DND-41 (cell line): ENCODE results near the gene TNXB.

Experiments used
- ATAC-seq: fragments of 200-7000 bp; cut with Tn5 transposase; 3 replicates; pipeline ENCODE4 v1.9.1; 2021; ENCODE audit warnings: low read depth; ENCODE audit not compliant: insufficient read depth
- DNase-seq: peaks from one replicate; pipeline ENCODE4 v3.0.0-alpha.2; 2020
- H2AFZ ChIP-seq: 2 replicates; pipeline ENCODE4 v1.6.0; 2012; ENCODE audit warnings: low read depth, low read length
- H3K27ac ChIP-seq: 2 replicates; pipeline ENCODE4 v1.5.1; 2012; ENCODE audit warnings: low read length, inconsistent platforms
- H3K27me3 ChIP-seq: fragments of 200-600 bp; sonication (generic); 2 replicates; pipeline ENCODE4 v1.6.0; 2012; ENCODE audit warnings: low read length, mild to moderate bottlenecking, inconsistent platforms; ENCODE audit not compliant: insufficient read depth, poor library complexity
- H3K36me3 ChIP-seq: 2 replicates; pipeline ENCODE4 v1.5.1; 2012; ENCODE audit warnings: low read length, inconsistent platforms; ENCODE audit not compliant: insufficient read depth
- H3K4me1 ChIP-seq: 2 replicates; pipeline ENCODE4 v1.5.1; 2012; ENCODE audit warnings: mild to moderate bottlenecking, low read length; ENCODE audit not compliant: insufficient read depth
- H3K4me2 ChIP-seq: 2 replicates; pipeline ENCODE4 v1.6.0; 2012; ENCODE audit warnings: mild to moderate bottlenecking, moderate library complexity, low read length, inconsistent platforms; ENCODE audit not compliant: insufficient read depth
- H3K4me3 ChIP-seq, 2 experiments: fragments of 200-600 bp in 1 of 2; shearing (Covaris generic) in 1 of 2; 2 replicates each; pipeline ENCODE4 v1.5.1; 2012 to 2016; ENCODE audit warnings: inconsistent platforms in 2 of 2, low read length in 2 of 2, mild to moderate bottlenecking in 2 of 2, low read depth in 1 of 2, moderate library complexity in 1 of 2
- H3K79me2 ChIP-seq: 2 replicates; pipeline ENCODE4 v1.6.0; 2012; ENCODE audit warnings: low read length, inconsistent platforms; ENCODE audit not compliant: insufficient read depth
- H3K9ac ChIP-seq: 2 replicates; pipeline ENCODE4 v1.6.0; 2012; ENCODE audit warnings: low read depth, mild to moderate bottlenecking, inconsistent platforms, low read length, moderate library complexity
- H3K9me3 ChIP-seq: 2 replicates; pipeline ENCODE4 v1.5.1; 2012; ENCODE audit warnings: low read length, moderate library complexity, mild to moderate bottlenecking, inconsistent platforms; ENCODE audit not compliant: insufficient read depth, severe bottlenecking
- H4K20me1 ChIP-seq: 2 replicates; pipeline ENCODE4 v1.6.0; 2012; ENCODE audit warnings: low read length; ENCODE audit not compliant: insufficient read depth
- EZH2 ChIP-seq: IDR thresholded peaks from 3 replicates; pipeline ENCODE4 v1.6.1; 2012; ENCODE audit warnings: borderline replicate concordance, low read depth, mild to moderate bottlenecking, moderate library complexity, low read length, inconsistent platforms; ENCODE audit not compliant: severe bottlenecking
- TF ChIP-seq, protein P1 (sequence below): IDR thresholded peaks from 2 replicates; pipeline ENCODE4 v1.5.1; 2012; ENCODE audit warnings: borderline replicate concordance, low read length, moderate library complexity, mild to moderate bottlenecking; ENCODE audit not compliant: poor library complexity, severe bottlenecking; ENCODE audit errors: extremely low read depth

Gene TNXB

DNA sequence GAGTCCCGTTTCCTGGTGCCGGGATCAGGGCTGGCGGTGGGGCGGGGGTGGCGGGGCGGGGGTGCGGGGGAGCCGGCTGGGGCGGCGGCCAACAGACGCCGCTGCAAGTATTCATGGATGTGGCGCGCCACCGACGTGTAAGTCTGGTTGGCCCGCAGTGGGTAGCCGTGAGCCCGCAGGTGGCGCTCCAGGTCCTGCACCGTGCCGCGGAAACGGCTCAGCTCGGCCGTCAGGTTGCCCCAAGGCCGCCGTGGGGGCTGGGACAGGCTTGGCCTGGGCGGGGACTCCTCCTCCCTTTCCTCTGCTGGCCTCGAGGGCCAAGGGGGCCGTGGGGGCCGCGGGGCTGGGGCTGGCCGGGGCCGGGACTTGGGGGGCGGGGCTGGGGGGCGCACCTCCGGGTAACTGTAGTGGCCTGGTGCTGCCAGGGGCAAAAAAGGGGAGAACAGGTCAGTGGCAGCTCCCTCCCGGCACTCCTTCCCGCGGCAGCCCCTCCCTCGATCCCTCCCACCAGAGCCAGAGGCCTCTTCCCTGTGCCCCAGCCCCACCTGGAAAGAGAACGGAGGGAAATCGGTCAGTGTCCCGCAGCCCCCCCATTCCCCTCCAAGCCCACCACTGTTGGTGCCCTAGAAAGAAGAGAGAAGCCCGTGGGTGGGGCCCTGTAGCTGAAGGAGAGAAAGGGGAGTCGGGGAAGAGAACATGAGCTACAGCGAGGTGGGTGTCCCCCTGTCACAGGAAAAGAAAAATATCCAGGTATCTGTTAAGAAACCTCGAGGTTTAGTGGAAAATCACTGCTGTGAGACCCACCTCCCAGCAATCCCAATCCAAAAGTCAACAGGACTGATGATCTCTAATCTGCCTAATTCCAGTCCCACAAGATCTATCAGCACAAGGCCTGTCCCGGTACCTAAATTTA lies 21.3 kb downstream of the TNXB start:
- Histone ChIP-seq H3K79me2 (no peaks in the 10 kb centered on the region), H3K27me3 (peaks cover 4% of the 10 kb centered on the region), H2AFZ (no peak overlapping the region), H3K9me3 (no peaks in the 10 kb centered on the region), H3K4me1 (no peaks in the 10 kb centered on the region), H3K9ac (no peak overlapping the region), H4K20me1 (no peaks in the 10 kb centered on the region), H3K4me2 (no peak overlapping the region), H3K36me3 (no peaks in the 10 kb centered on the region), H3K4me3 (no peak overlapping the region), H3K27ac (no peak overlapping the region)
- ATAC-seq (no peak), DNase-seq (no peak)
- no peak for TF ChIP-seq EZH2
- TF ChIP-seq, protein P1, sequence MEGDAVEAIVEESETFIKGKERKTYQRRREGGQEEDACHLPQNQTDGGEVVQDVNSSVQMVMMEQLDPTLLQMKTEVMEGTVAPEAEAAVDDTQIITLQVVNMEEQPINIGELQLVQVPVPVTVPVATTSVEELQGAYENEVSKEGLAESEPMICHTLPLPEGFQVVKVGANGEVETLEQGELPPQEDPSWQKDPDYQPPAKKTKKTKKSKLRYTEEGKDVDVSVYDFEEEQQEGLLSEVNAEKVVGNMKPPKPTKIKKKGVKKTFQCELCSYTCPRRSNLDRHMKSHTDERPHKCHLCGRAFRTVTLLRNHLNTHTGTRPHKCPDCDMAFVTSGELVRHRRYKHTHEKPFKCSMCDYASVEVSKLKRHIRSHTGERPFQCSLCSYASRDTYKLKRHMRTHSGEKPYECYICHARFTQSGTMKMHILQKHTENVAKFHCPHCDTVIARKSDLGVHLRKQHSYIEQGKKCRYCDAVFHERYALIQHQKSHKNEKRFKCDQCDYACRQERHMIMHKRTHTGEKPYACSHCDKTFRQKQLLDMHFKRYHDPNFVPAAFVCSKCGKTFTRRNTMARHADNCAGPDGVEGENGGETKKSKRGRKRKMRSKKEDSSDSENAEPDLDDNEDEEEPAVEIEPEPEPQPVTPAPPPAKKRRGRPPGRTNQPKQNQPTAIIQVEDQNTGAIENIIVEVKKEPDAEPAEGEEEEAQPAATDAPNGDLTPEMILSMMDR: no peak

GRCh38 chr6:32086661-32087573 lies 22.2 kb downstream of the TNXB start:
- H3K27ac ChIP-seq: no peak overlapping the region
- H3K9ac ChIP-seq: no peak overlapping the region
- H3K4me1 ChIP-seq: no peaks in the 10 kb centered on the region
- no peaks in the 10 kb centered on the region for H3K79me2 ChIP-seq
- H4K20me1 ChIP-seq: no peaks in the 10 kb centered on the region
- H3K4me3 ChIP-seq: no peak overlapping the region
- no peak overlapping the region for H3K4me2 ChIP-seq
- ATAC-seq: no peak
- TF ChIP-seq, protein P1: no peak
- no peak for TF ChIP-seq EZH2
- no peaks in the 10 kb centered on the region for H3K36me3 ChIP-seq
- no peak overlapping the region for H2AFZ ChIP-seq
- no peak for DNase-seq
- peaks cover 6% of the 10 kb centered on the region for H3K27me3 ChIP-seq
- no peaks in the 10 kb centered on the region for H3K9me3 ChIP-seq

DNA sequence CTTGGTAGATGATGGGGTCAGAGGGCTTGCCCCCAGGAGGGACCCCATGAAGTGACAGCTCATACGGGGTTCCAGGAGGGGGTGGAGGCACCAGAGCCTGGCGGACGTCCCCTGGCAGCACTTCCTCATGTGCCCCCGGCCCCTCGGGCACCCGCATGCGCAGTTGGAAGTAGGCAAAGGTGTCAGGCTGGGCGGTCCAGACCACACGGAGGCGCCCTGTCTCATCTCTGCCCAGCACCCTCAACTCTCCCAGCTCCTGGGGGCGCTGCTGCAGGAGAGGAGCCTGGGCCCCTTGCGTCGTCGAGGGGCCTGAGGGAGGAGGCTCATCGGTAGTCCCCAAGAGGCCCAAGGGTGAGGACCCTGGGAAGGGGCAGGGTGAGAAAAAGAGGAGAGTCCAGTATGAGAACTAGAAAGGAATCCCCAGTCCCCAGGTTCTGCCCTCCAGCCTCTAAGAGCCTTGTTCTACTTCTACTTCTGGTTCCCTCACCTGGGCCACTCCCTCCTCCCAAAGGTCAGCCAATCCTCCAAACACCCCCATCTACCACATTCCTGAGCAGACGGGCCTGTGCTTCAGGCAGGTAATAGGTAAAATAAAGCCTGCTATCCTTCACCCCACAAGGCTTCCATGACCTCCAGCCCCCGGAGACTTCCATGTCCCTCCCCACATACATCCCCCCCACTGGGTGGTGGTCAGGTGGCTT lies 23.2 kb downstream of the TNXB start:
- Histone ChIP-seq H3K4me3 (no peak overlapping the region), H3K4me1 (no peaks in the 10 kb centered on the region), H3K79me2 (no peaks in the 10 kb centered on the region), H3K36me3 (no peaks in the 10 kb centered on the region), H4K20me1 (no peaks in the 10 kb centered on the region), H3K9me3 (no peaks in the 10 kb centered on the region), H3K27ac (no peak overlapping the region), H3K27me3 (peaks cover 11% of the 10 kb centered on the region), H3K4me2 (no peak overlapping the region), H3K9ac (no peak overlapping the region), H2AFZ (no peak overlapping the region)
- no peak for DNase-seq
- no peak for ATAC-seq
- TF ChIP-seq EZH2: no peak
- TF ChIP-seq, protein P1: no peak
